Dedifferentiated amniotic fluid mesenchymal stem cell (primary cell): Measurements from ENCODE around the gene ZNF71.
"Not testable (repeated sequence)": the region's sequence is repeated elsewhere in the genome, so short reads cannot be mapped to it uniquely, and the experiment has no call there.

ENCODE experiments used
- DNase-seq: peaks from one replicate; pipeline ENCODE4 v3.0.0-alpha.2; 2016; ENCODE audit errors: extremely low spot score

Gene ZNF71

GRCh38 chr19:56622374-56622773 is 27.3 kb downstream of the ZNF71 start:
- DNase-seq: no peak

- no peak for DNase-seq
Measured at GRCh38 chr19:56623006-56623405, 27.9 kb downstream of the ZNF71 start.

GRCh38 chr19:56625708-56626107 is 30.6 kb downstream of the ZNF71 start:
- no peak for DNase-seq

- DNase-seq: no peak
Measured at GRCh38 chr19:56633021-56633420, 37.9 kb downstream of the ZNF71 start.

- DNase-seq: peak; percentile 67
Measured at GRCh38 chr19:56637976-56638555, 43.0 kb downstream of the ZNF71 start.

- DNase-seq: no peak
Measured at GRCh38 chr19:56639217-56639616, 44.1 kb downstream of the ZNF71 start.

- no peak for DNase-seq
Measured at GRCh38 chr19:56642711-56643459, 47.8 kb downstream of the ZNF71 start, which contains the start of gene SMIM17. TSS of gene SMIM17 (plus strand) at chr19:56643159. CDS start at chr19:56645668, 2,509 bp downstream.

- DNase-seq: no peak
Measured at GRCh38 chr19:56643460-56643955, 48.4 kb downstream of the ZNF71 start.

- DNase-seq: no peak
Measured at GRCh38 chr19:56654151-56654550, 59.0 kb downstream of the ZNF71 start.

- no peak for DNase-seq
Measured at GRCh38 chr19:56660381-56661107, 65.4 kb downstream of the ZNF71 start.

- DNase-seq: no peak
Measured at GRCh38 chr19:56661248-56661647, 66.1 kb downstream of the ZNF71 start.

GRCh38 chr19:56663931-56664500 is 68.9 kb downstream of the ZNF71 start:
- DNase-seq: no peak

- DNase-seq: no peak
Measured at GRCh38 chr19:56664511-56664910, 69.4 kb downstream of the ZNF71 start.

GRCh38 chr19:56667311-56667870 is 72.3 kb downstream of the ZNF71 start:
- DNase-seq: no peak

- DNase-seq: no peak
Measured at GRCh38 chr19:56668676-56669075, 73.6 kb downstream of the ZNF71 start.

GRCh38 chr19:56670401-56670960 is 75.4 kb downstream of the ZNF71 start:
- no peak for DNase-seq

- no peak for DNase-seq
Measured at GRCh38 chr19:56670961-56671612, 76.0 kb downstream of the ZNF71 start.

GRCh38 chr19:56671613-56671994 is 76.5 kb downstream of the ZNF71 start, which contains the start of gene ZNF835:
TSS of gene ZNF835 (minus strand) at chr19:56671757. CDS start at chr19:56665198, 6,559 bp downstream.
- no peak for DNase-seq

- DNase-seq: not testable (repeated sequence)
Measured at GRCh38 chr19:56672610-56673009, 77.5 kb downstream of the ZNF71 start.
